NCI-H345 treated with DMSO at 0.1 percent for 48 hours (cell line): ENCODE results near the gene TPI1.
"Not testable (repeated sequence)": the region's sequence is repeated elsewhere in the genome, so short reads cannot be mapped to it uniquely, and the experiment has no call there.

Experiments used
- DNase-seq: peaks from one replicate; lab custom pipeline; 2025; ENCODE audit not compliant: unreplicated experiment; lab: John Stamatoyannopoulos, UW

TPI1 gene

GRCh38 chr12:6890789-6891645 is 23.7 kb downstream of the TPI1 start:
- peak; percentile 93 for DNase-seq

DNA sequence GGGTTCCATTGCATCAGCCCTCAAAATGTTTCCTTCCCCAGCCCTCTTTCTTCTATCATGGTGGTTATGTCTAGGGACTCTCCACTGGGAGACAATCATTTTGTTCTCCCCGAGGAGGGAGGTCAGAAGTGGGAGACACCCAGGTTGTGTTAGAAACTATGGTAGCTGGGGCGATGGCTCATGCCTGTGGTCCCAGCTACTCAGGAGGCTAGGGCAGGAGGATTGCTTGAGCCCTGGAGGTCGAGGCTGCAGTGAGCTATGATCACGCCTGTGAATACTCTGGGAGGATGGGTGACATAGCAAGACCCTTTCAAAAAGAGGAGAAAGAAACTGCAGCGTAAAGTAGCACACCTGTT is 24.3 kb downstream of the TPI1 start:
- no peak for DNase-seq

DNA sequence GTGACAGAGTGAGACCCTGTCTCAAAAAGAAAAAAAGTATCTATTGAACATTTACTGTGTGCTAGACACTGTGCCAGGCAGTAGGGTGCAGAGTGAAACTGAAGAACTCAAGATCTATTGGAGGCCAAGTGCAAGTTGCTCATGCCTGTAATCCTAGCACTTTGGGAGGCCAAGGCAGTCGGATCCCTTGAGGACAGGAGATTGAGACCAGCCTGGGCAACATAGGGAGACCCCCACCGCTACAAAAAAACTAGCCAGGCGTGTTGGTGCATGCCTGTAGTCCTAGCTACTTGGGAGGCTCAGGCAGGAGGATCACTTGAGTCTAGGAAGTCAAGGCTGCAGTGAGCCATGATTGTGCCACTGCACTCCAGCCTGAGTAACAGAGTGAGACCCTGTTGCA is 25.4 kb downstream of the TPI1 start:
- not testable (repeated sequence) for DNase-seq

GRCh38 chr12:6894321-6894720 is 27.0 kb downstream of the TPI1 start:
- DNase-seq: no peak

DNA sequence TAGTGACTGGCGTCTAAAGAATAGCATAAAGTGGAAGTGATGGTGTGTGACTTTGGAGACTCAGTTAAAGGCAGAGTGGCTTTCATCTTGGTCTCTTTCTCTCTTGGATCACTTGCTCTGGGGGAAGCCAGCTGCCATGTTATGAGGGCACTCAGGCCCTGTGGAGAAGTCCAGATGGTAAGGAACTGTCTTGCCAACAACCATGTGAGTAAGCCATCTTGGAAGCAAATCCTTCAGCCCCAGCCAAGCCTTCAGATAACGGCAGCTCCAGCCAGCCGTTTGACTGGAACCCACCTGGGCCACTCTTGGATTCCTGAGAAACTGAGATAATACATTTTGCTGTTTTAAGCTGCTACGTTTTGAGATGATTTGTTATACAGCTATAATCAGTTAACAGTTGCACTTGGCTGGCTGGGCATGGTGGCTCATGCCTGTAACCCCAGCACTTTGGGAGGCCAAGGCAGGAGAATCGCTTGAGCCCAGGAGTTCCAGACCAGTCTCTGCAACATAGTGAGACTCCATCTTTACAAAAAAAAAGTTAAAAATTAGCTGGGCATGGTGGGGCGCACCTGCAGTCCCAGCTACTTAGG is 29.6 kb downstream of the TPI1 start:
- no peak for DNase-seq

DNA sequence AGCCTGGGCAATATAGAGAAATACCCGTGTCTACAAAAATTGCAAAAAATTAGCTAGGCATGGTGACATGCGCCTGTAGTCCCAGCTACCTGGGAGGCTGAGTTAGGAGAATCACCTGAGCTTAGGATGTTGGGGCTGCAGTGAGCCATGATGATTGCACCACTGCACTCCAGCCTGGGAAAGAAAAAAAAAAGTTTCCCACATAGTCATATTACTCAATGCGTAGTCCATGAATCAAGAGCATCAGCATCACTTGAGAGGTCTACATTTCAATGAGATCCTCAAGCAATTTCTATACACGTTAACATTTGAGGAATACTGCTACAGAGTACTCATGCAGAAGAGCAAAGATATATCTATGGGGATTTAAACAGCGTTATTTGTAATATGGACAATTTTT is 32.1 kb downstream of the TPI1 start:
- DNase-seq: no peak

GRCh38 chr12:6899837-6900519 is 32.6 kb downstream of the TPI1 start:
- peak; percentile 61 for DNase-seq

GRCh38 chr12:6902448-6902847 is 35.1 kb downstream of the TPI1 start:
- DNase-seq: no peak

- no peak for DNase-seq
Observed at GRCh38 chr12:6903722-6904121, 36.4 kb downstream of the TPI1 start.

GRCh38 chr12:6904280-6905276 is 37.2 kb downstream of the TPI1 start, which contains the start of gene LRRC23:
Gene LRRC23, plus strand, starts transcription at chr12:6904822. Its CDS starts 812 bp downstream, at chr12:6905634.
- peak; percentile 98 for DNase-seq

GRCh38 chr12:6905414-6906040 is 38.2 kb downstream of the TPI1 start:
- no peak for DNase-seq

DNA sequence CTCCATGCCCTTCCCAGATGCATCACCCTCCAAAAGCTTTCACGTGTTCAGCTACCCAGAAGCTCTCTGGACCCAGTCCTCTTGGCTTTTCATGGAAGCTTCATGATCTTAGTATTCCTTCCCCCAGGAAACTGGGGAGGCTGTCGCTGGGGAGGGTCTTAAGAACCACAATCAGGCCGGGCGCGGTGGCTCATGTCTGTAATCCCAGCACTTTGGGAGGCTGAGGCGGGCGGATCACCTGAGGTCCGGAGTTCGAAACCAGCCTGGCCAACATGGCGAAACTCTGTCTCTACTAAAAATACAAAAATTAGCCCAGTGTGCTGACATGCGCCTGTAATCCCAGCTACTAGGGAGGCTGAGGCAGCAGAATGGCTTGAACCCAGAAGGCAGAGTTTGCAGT is 40.8 kb downstream of the TPI1 start:
- DNase-seq: not testable (repeated sequence)

- DNase-seq: no peak
Observed at GRCh38 chr12:6909421-6910145, 42.3 kb downstream of the TPI1 start.

GRCh38 chr12:6912164-6912935 is 45.0 kb downstream of the TPI1 start:
- DNase-seq: no peak

DNA sequence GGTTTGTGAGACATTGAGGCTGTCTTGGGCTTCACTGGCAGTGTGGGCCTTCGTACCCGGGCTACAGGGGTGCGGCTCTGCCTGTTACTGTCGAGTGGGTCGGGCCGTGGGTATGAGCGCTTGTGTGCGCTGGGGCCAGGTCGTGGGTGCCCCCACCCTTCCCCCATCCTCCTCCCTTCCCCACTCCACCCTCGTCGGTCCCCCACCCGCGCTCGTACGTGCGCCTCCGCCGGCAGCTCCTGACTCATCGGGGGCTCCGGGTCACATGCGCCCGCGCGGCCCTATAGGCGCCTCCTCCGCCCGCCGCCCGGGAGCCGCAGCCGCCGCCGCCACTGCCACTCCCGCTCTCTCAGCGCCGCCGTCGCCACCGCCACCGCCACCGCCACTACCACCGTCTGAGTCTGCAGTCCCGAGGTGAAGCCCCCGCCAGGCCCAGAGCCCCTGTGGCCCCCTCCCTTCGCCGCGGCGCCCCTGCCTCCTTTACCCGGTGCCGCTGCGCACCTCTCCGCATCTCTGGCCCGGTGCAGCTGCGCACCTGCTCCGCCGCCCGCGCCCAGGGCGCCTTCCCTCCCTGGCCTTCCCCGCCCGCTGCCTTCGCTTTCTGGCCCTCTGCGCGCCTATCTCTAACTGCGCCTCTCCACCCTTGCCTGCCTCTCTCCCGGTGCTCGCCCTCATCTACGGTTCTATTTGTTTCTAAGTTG is 47.1 kb downstream of the TPI1 start, which contains the start of gene ENO2:
ENO2 (plus strand) TSS at position 335 of the 701 bp plus-strand sequence. CDS start 1,253 bp downstream, outside the sequence.
- DNase-seq: peak; percentile 51

DNA sequence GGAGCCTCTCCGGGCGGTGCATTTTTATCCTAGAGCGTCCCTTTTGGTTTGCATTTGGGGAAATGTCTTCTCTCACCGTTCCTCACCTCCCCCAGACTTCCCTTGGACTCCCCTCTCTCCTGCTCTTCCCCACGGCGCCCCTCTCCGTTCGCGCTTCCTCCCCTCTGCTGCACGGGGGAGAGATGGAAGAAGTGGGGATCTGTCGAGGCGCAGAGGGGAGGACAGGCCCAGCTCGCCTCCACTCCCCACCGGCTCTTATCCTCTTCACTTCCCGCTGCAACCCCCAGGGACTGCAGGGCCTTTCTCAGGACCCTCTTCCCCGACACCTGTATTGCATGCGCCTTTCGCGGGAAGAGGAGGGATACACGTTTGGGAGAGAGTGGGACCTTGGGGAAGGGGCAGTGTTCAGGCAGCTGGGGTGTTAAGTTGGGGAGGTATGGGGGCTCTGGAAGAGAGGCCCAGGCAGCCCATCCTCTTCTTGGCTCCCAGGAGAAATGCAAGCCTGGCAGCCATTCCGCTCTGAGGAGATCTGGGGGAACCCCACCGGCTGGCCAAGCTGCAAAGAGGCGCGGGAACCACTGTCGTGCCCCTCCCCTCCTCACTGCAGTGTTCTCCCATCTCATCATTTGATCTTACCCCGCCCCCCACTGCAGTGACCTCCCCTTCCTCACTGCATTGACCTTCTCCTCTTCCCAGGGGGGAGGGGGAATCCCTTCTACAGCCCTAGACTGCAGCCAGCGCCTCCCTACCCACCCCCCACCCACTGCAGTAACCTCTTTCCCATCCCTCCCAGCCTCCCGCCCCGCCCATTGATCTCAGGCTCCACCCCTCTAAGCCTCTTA is 47.8 kb downstream of the TPI1 start:
- DNase-seq: peak; percentile 25

GRCh38 chr12:6915789-6916285 is 48.5 kb downstream of the TPI1 start:
- no peak for DNase-seq
